Mesodermal cell (in vitro differentiated cells): ENCODE results near the gene USP35.
"Not testable (repeated sequence)": the region's sequence is repeated elsewhere in the genome, so short reads cannot be mapped to it uniquely, and the experiment has no call there.

Experiments
- H3K27ac ChIP-seq: 2 replicates; pipeline ENCODE4 v1.7.0; 2013; ENCODE audit warnings: mild to moderate bottlenecking, low read depth, low read length, moderate library complexity; ENCODE audit not compliant: severe bottlenecking
- H3K36me3 ChIP-seq: 2 replicates; pipeline ENCODE4 v1.7.1; 2013; ENCODE audit warnings: mild to moderate bottlenecking, low read length, moderate library complexity; ENCODE audit not compliant: control insufficient read depth, insufficient read depth
- H3K4me1 ChIP-seq: one replicate; pipeline ENCODE4 v1.7.1; 2013; ENCODE audit warnings: mild to moderate bottlenecking, low read length; ENCODE audit not compliant: insufficient read depth, control insufficient read depth, poor library complexity, severe bottlenecking
- H3K4me3 ChIP-seq: 2 replicates; pipeline ENCODE4 v1.7.0; 2013; ENCODE audit warnings: low read length, control low read depth, mild to moderate bottlenecking; ENCODE audit not compliant: insufficient read depth, poor library complexity, severe bottlenecking; ENCODE audit errors: extremely low read depth
- H3K9me3 ChIP-seq: 2 replicates; pipeline ENCODE4 v1.7.1; 2013; ENCODE audit warnings: mild to moderate bottlenecking, low read length, moderate library complexity; ENCODE audit not compliant: control insufficient read depth
- WGBS, 2 experiments: methylation state at CpG; one replicate each; pipeline ENCODE4 v1.1.5; 2013; ENCODE audit warnings: missing lambda C conversion rate in 2 of 2; ENCODE audit not compliant: insufficient coverage in 2 of 2; 5-methylcytosine and 5-hydroxymethylcytosine counted together

USP35 gene

GRCh38 chr11:78226684-78227680 lies 38.3 kb downstream of the USP35 start:
- WGBS, 2 experiments: 96% methylated on average over 9 to 11 of the region's 12 CpGs
- no peaks in the 10 kb centered on the region for H3K4me1 ChIP-seq
- H3K27ac ChIP-seq: no peak overlapping the region
- H3K36me3 ChIP-seq: peaks cover 48% of the 10 kb centered on the region
- H3K4me3 ChIP-seq: no peak overlapping the region
- H3K9me3 ChIP-seq: no peaks in the 10 kb centered on the region

GRCh38 chr11:78227921-78228320 lies 39.2 kb downstream of the USP35 start:
- no peaks in the 10 kb centered on the region for H3K9me3 ChIP-seq
- WGBS, 2 experiments: 84 to 95% methylated on average over 4 of the region's 4 CpGs
- H3K36me3 ChIP-seq: peaks cover 41% of the 10 kb centered on the region
- H3K27ac ChIP-seq: no peak overlapping the region
- no peak overlapping the region for H3K4me3 ChIP-seq
- no peaks in the 10 kb centered on the region for H3K4me1 ChIP-seq

GRCh38 chr11:78228467-78228866 lies 39.7 kb downstream of the USP35 start:
- no peak overlapping the region for H3K4me3 ChIP-seq
- no peaks in the 10 kb centered on the region for H3K9me3 ChIP-seq
- H3K27ac ChIP-seq: no peak overlapping the region
- H3K4me1 ChIP-seq: no peaks in the 10 kb centered on the region
- 100% methylated on average over 2 of the region's 3 CpGs; no CpG with 5 or more reads in 1 of the 2 experiments for WGBS, 2 experiments
- H3K36me3 ChIP-seq: peaks cover 36% of the 10 kb centered on the region

GRCh38 chr11:78229106-78229505 lies 40.4 kb downstream of the USP35 start:
- 93% methylated on average over 2 of the region's 2 CpGs; no CpG with 5 or more reads in 1 of the 2 experiments for WGBS, 2 experiments
- Histone ChIP-seq H3K4me1 (no peaks in the 10 kb centered on the region), H3K9me3 (no peaks in the 10 kb centered on the region), H3K4me3 (no peak overlapping the region), H3K36me3 (peaks cover 29% of the 10 kb centered on the region), H3K27ac (no peak overlapping the region)

- H3K27ac ChIP-seq: no peak overlapping the region
- H3K9me3 ChIP-seq: no peaks in the 10 kb centered on the region
- 92 to 98% methylated on average over 5 to 6 of the region's 7 CpGs for WGBS, 2 experiments
- no peak overlapping the region for H3K4me3 ChIP-seq
- no peaks in the 10 kb centered on the region for H3K4me1 ChIP-seq
- H3K36me3 ChIP-seq: peaks cover 17% of the 10 kb centered on the region
Measured at GRCh38 chr11:78230161-78230877, 41.6 kb downstream of the USP35 start.

GRCh38 chr11:78231962-78232501 lies 43.3 kb downstream of the USP35 start:
- no peak overlapping the region for H3K4me3 ChIP-seq
- H3K9me3 ChIP-seq: no peaks in the 10 kb centered on the region
- no peak overlapping the region for H3K27ac ChIP-seq
- no peaks in the 10 kb centered on the region for H3K4me1 ChIP-seq
- peaks cover 2% of the 10 kb centered on the region for H3K36me3 ChIP-seq

GRCh38 chr11:78233046-78233445 lies 44.3 kb downstream of the USP35 start:
- H3K4me1 ChIP-seq, H3K36me3 ChIP-seq, H3K4me3 ChIP-seq, H3K27ac ChIP-seq, H3K9me3 ChIP-seq: not testable (repeated sequence)
- WGBS, 2 experiments: 89 to 99% methylated on average over 5 to 6 of the region's 6 CpGs

GRCh38 chr11:78234006-78234405 lies 45.3 kb downstream of the USP35 start:
- Histone ChIP-seq H3K4me3 (no peak overlapping the region), H3K9me3 (no peaks in the 10 kb centered on the region), H3K27ac (no peak overlapping the region), H3K4me1 (no peaks in the 10 kb centered on the region), H3K36me3 (no peaks in the 10 kb centered on the region)
- WGBS, 2 experiments: 82 to 85% methylated on average over 2 to 3 of the region's 5 CpGs

DNA sequence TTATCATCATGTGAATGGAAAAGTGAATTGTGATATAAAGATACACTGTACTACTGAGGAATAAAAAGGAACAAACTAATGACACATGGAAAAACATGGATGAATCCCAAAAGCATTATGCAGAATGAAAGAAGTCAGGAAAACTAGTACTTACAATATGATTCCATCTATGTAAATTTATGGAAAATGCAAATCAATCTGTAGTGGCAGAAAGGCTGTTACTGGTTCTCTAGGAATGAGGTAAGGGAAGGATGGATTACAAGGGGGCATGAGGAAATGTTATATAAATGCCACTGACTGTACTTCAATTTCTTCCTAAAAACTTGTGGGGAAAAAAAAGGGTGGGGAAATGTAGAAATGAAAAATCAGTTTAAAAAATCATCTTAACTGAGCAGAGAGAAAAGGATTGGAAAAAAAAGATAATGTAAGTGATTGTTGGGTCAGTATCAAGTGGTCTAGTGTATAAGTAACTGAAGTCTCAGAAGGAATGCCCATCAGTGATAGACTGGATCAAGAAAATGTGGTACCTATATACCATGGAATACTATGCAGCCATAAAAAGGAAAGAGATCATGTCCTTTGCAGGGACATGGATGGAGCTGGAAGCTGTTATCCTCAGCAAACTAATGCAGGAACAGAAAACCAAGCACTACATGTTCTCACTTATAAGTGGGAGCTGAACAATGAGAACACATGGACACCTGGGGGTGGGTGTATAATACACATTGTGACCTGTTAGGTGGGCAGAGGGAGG lies 48.8 kb downstream of the USP35 start:
- Histone ChIP-seq H3K4me1 (no peaks in the 10 kb centered on the region), H3K9me3 (no peaks in the 10 kb centered on the region), H3K36me3 (no peaks in the 10 kb centered on the region), H3K27ac (no peak overlapping the region), H3K4me3 (no peak overlapping the region)

- Histone ChIP-seq H3K36me3 (peaks cover 3% of the 10 kb centered on the region), H3K4me1 (no peaks in the 10 kb centered on the region), H3K4me3 (no peak overlapping the region), H3K27ac (no peak overlapping the region), H3K9me3 (peaks cover 6% of the 10 kb centered on the region)
- 100% methylated on average over 1 of the region's 1 CpG; no CpG with 5 or more reads in 1 of the 2 experiments for WGBS, 2 experiments
Measured at GRCh38 chr11:78239781-78240180, 51.1 kb downstream of the USP35 start.
